ENCODE results near the gene PKHD1. TPM values are rescaled to one million over a fixed set of nuclear protein-coding genes. Genes with fewer than 3 reads are reported as not detected.

PKHD1 gene
- total RNA-seq, 1 donor from 2014 or later: not detected

DNA sequence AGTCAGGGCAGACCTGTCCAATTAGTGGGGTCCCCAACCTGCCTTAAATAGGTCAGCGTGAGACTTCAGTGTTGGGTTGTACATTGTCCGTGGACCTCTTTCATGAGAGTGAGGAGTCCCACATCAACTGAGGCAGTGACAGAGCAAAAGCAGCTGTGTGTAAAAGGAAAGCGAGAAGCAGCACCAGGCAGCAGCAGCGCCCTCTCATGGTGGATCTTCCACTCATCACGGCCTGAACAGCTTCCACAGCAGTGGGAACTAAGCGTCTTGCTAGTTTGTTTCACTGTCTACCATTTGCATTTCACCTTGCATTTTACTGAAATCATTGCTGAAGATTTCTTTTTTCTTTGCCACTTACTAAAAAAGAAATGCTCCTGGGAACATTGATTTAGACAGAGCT lies 333.8 kb downstream of the PKHD1 start:
- H3K9me3 Mint-ChIP-seq (ENCODE audit: low read depth): no peaks in the 10 kb centered on the region
- H3K4me1 Mint-ChIP-seq (ENCODE audit: low read depth): no peaks in the 10 kb centered on the region
- no peaks in the 10 kb centered on the region for H3K27me3 Mint-ChIP-seq (ENCODE audit: low read depth)
- no peak overlapping the region for H3K27ac Mint-ChIP-seq (ENCODE audit: unreplicated experiment)
- DNase-seq (ENCODE audit: low spot score): no peak
- no peaks in the 10 kb centered on the region for H3K36me3 Mint-ChIP-seq (ENCODE audit: low read depth)
- TF ChIP-seq CTCF (IDR thresholded peaks at IDR 0.05): peak; percentile 56
- no peak overlapping the region for H3K4me3 Mint-ChIP-seq (ENCODE audit: unreplicated experiment)

DNA sequence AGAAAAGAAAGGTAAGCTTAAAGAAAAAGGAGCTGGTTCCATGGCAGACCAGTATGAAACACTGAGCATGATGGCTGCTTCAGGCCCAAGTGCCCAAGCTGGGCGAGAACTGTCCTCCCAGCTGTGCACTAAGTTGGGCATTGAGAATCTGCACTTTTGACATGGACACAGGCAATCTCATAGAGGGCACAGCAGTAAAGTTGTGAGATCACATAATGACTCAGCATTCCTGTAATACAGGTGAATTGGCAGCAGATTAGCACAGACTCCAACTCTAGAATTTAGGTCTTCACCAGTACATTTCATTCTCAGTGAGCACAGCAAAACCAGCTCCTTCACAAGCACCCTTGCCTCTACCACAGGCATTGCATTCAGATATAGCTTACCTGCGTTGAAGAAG lies 343.4 kb downstream of the PKHD1 start:
- no peaks in the 10 kb centered on the region for H3K9me3 Mint-ChIP-seq (ENCODE audit: low read depth)
- H3K4me1 Mint-ChIP-seq (ENCODE audit: low read depth): no peaks in the 10 kb centered on the region
- no peak overlapping the region for H3K4me3 Mint-ChIP-seq (ENCODE audit: unreplicated experiment)
- no peak for TF ChIP-seq CTCF (IDR thresholded peaks at IDR 0.05)
- peaks cover 4% of the 10 kb centered on the region for H3K27me3 Mint-ChIP-seq (ENCODE audit: low read depth)
- no peak for DNase-seq (ENCODE audit: low spot score)
- no peak overlapping the region for H3K27ac Mint-ChIP-seq (ENCODE audit: unreplicated experiment)
- H3K36me3 Mint-ChIP-seq (ENCODE audit: low read depth): no peaks in the 10 kb centered on the region

GRCh38 chr6:51740658-51741057 lies 346.8 kb downstream of the PKHD1 start:
- Mint-ChIP-seq H3K9me3 (ENCODE audit: low read depth) (no peaks in the 10 kb centered on the region), H3K4me3 (ENCODE audit: unreplicated experiment) (no peak overlapping the region), H3K36me3 (ENCODE audit: low read depth) (no peaks in the 10 kb centered on the region), H3K27me3 (ENCODE audit: low read depth) (peaks cover 4% of the 10 kb centered on the region), H3K4me1 (ENCODE audit: low read depth) (no peaks in the 10 kb centered on the region), H3K27ac (ENCODE audit: unreplicated experiment) (no peak overlapping the region)
- no peak for DNase-seq (ENCODE audit: low spot score)
- TF ChIP-seq CTCF (IDR thresholded peaks at IDR 0.05): no peak

GRCh38 chr6:51738614-51739013 lies 348.8 kb downstream of the PKHD1 start:
- H3K9me3 Mint-ChIP-seq (ENCODE audit: low read depth): no peaks in the 10 kb centered on the region
- H3K27me3 Mint-ChIP-seq (ENCODE audit: low read depth): peaks cover 4% of the 10 kb centered on the region
- no peak overlapping the region for H3K4me3 Mint-ChIP-seq (ENCODE audit: unreplicated experiment)
- peaks cover 3% of the 10 kb centered on the region for H3K4me1 Mint-ChIP-seq (ENCODE audit: low read depth)
- TF ChIP-seq CTCF (IDR thresholded peaks at IDR 0.05): no peak
- H3K36me3 Mint-ChIP-seq (ENCODE audit: low read depth): no peaks in the 10 kb centered on the region
- H3K27ac Mint-ChIP-seq (ENCODE audit: unreplicated experiment): no peak overlapping the region
- DNase-seq (ENCODE audit: low spot score): no peak

DNA sequence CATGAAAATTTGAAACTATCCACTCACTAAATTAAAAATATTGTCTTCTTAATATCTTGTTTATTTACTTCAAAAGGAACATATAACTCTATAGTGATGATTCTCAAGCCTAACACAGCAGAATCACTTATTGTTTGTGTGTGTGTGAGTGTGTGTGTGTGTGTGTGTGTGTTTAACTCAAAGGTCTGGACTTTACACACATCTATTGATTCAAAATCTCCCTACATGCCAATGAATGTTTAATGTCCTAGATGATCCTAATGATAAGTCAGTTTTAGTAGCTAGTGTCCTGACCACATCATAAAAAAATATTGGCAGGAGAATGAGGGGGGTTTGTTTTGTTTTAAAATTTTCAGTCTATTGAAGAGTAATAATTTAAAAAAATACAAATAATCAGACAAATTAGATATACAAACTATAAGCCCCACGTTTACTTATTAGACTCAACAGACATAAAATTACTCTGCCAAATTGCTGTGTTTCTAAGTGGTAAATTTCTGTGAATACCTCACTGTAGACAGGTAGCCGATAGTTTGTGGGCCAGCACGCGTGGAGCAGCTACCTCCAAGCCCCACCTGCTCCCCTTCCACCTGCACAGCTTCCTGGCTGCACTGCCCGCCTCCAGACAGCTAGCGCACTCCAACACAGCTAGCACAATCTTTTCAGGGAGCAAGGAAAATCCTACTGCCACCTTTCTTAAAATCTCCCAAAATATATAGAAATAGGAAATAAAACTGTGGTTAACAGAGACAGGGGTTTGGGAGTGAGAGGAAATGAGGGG lies 349.6 kb downstream of the PKHD1 start:
- no peak for TF ChIP-seq CTCF (IDR thresholded peaks at IDR 0.05)
- Mint-ChIP-seq H3K9me3 (ENCODE audit: low read depth) (no peaks in the 10 kb centered on the region), H3K27ac (ENCODE audit: unreplicated experiment) (no peak overlapping the region), H3K4me1 (ENCODE audit: low read depth) (peaks cover 3% of the 10 kb centered on the region), H3K27me3 (ENCODE audit: low read depth) (no peaks in the 10 kb centered on the region), H3K36me3 (ENCODE audit: low read depth) (no peaks in the 10 kb centered on the region), H3K4me3 (ENCODE audit: unreplicated experiment) (no peak overlapping the region)
- no peak for DNase-seq (ENCODE audit: low spot score)
